DOHH2 (cell line): ENCODE results near the gene SDHB.

Experiments used
- H3F3A ChIP-seq: fragments of 200-600 bp; sonication (generic), shearing (Covaris generic); 2 replicates; pipeline ENCODE4 v1.6.0; 2016; ENCODE audit warnings: antibody characterized with exemption, mild to moderate bottlenecking; ENCODE audit not compliant: control insufficient read depth, insufficient read depth
- H3K27ac ChIP-seq: fragments of 200-600 bp; sonication (generic); 2 replicates; pipeline ENCODE4 v1.5.1; 2014; ENCODE audit warnings: low read depth, mild to moderate bottlenecking, low read length, moderate library complexity
- H3K27me3 ChIP-seq: fragments of 200-600 bp; sonication (generic); 2 replicates; pipeline ENCODE4 v1.6.1; 2014; ENCODE audit warnings: mild to moderate bottlenecking, low read length, mixed read lengths; ENCODE audit not compliant: control insufficient read depth
- H3K36me3 ChIP-seq: fragments of 200-600 bp; sonication (generic); 2 replicates; pipeline ENCODE4 v1.6.1; 2014; ENCODE audit warnings: mild to moderate bottlenecking, low read length, moderate library complexity, mixed read lengths; ENCODE audit not compliant: control insufficient read depth
- H3K4me1 ChIP-seq: fragments of 200-600 bp; sonication (generic); 2 replicates; pipeline ENCODE4 v1.6.1; 2014; ENCODE audit warnings: mild to moderate bottlenecking, low read length, mixed read lengths; ENCODE audit not compliant: control insufficient read depth
- H3K4me2 ChIP-seq: fragments of 200-600 bp; sonication (generic); 2 replicates; pipeline ENCODE4 v1.6.0; 2014; ENCODE audit warnings: mild to moderate bottlenecking, low read length, moderate library complexity
- H3K4me3 ChIP-seq: fragments of 200-600 bp; sonication (generic); 2 replicates; pipeline ENCODE4 v1.5.1; 2014; ENCODE audit warnings: mild to moderate bottlenecking, low read length, mixed read lengths
- H3K79me2 ChIP-seq: fragments of 200-600 bp; sonication (generic); 2 replicates; pipeline ENCODE4 v1.6.1; 2014; ENCODE audit warnings: mild to moderate bottlenecking, low read length, mixed read lengths; ENCODE audit not compliant: control insufficient read depth
- H3K9me2 ChIP-seq: fragments of 200-600 bp; sonication (generic); replicated peaks from 2 replicates; pipeline ENCODE4 v1.6.1; 2014; ENCODE audit warnings: mild to moderate bottlenecking, low read length, mixed read lengths; ENCODE audit not compliant: control insufficient read depth
- H3K9me3 ChIP-seq: fragments of 200-600 bp; sonication (generic); 2 replicates; pipeline ENCODE4 v1.6.1; 2014; ENCODE audit warnings: antibody characterized with exemption, low read length, mixed read lengths; ENCODE audit not compliant: control insufficient read depth, insufficient read depth
- H4K20me1 ChIP-seq: fragments of 200-600 bp; sonication (generic); 2 replicates; pipeline ENCODE4 v1.6.0; 2014; ENCODE audit warnings: low read depth, mild to moderate bottlenecking, antibody characterized with exemption, low read length, moderate library complexity; ENCODE audit not compliant: control insufficient read depth, insufficient read depth
- CTCF ChIP-seq: fragments of 200-600 bp; sonication (generic); IDR thresholded peaks from one replicate; pipeline ENCODE4 v1.5.1; 2014; ENCODE audit warnings: antibody characterized with exemption, mild to moderate bottlenecking, low read depth, low read length; ENCODE audit not compliant: poor library complexity, severe bottlenecking
- EZH2phosphoT487 ChIP-seq: fragments of 200-600 bp; sonication (generic); IDR thresholded peaks from 2 replicates; pipeline ENCODE4 v1.6.1; 2017; ENCODE audit warnings: borderline replicate concordance, mild to moderate bottlenecking, antibody characterized with exemption, low read length, moderate library complexity, mixed read lengths

Gene SDHB

GRCh38 chr1:17045150-17045549, 8.7 kb downstream of the SDHB start:
- Histone ChIP-seq H3K9me2 (no peaks in the 10 kb centered on the region), H3K4me1 (peaks cover 11% of the 10 kb centered on the region), H3K36me3 (peaks cover 50% of the 10 kb centered on the region), H3K27me3 (no peaks in the 10 kb centered on the region), H3K79me2 (peaks cover 49% of the 10 kb centered on the region), H3K27ac (no peak overlapping the region), H3F3A (peaks cover 3% of the 10 kb centered on the region; the same call in 1 of the 2 replicates), H3K4me3 (no peak overlapping the region), H3K9me3 (no peaks in the 10 kb centered on the region), H3K4me2 (no peak overlapping the region), H4K20me1 (no peaks in the 10 kb centered on the region)
- no peak for TF ChIP-seq EZH2phosphoT487
- no peak for TF ChIP-seq CTCF

- Histone ChIP-seq H3K4me1 (peaks cover 11% of the 10 kb centered on the region), H3K9me3 (no peaks in the 10 kb centered on the region), H3K79me2 (peaks cover 37% of the 10 kb centered on the region), H3K27ac (no peak overlapping the region), H3K36me3 (peaks cover 53% of the 10 kb centered on the region), H3K9me2 (no peaks in the 10 kb centered on the region), H4K20me1 (no peaks in the 10 kb centered on the region), H3K4me3 (no peak overlapping the region), H3K27me3 (no peaks in the 10 kb centered on the region), H3F3A (peaks cover 5% of the 10 kb centered on the region), H3K4me2 (no peak overlapping the region)
- TF ChIP-seq EZH2phosphoT487 (no peak), CTCF (no peak)
Observed at GRCh38 chr1:17043676-17044075, 10.2 kb downstream of the SDHB start.

GRCh38 chr1:17040135-17040534, 13.7 kb downstream of the SDHB start:
- peaks cover 53% of the 10 kb centered on the region for H3K36me3 ChIP-seq
- H3K4me1 ChIP-seq = no peaks in the 10 kb centered on the region
- no peaks in the 10 kb centered on the region for H4K20me1 ChIP-seq
- no peaks in the 10 kb centered on the region for H3K27me3 ChIP-seq
- no peak overlapping the region for H3K4me3 ChIP-seq
- no peak overlapping the region for H3K4me2 ChIP-seq
- no peak overlapping the region for H3K27ac ChIP-seq
- peaks cover 17% of the 10 kb centered on the region for H3K79me2 ChIP-seq
- peaks cover 2% of the 10 kb centered on the region for H3F3A ChIP-seq
- no peaks in the 10 kb centered on the region for H3K9me3 ChIP-seq
- TF ChIP-seq EZH2phosphoT487 = no peak
- no peak for TF ChIP-seq CTCF
- H3K9me2 ChIP-seq = no peaks in the 10 kb centered on the region

- H4K20me1 ChIP-seq = no peaks in the 10 kb centered on the region
- H3K4me1 ChIP-seq = no peaks in the 10 kb centered on the region
- H3K9me2 ChIP-seq = no peaks in the 10 kb centered on the region
- H3K27ac ChIP-seq = no peak overlapping the region
- H3F3A ChIP-seq = peaks cover 2% of the 10 kb centered on the region
- peaks cover 53% of the 10 kb centered on the region for H3K36me3 ChIP-seq
- no peak overlapping the region for H3K4me2 ChIP-seq
- no peak overlapping the region for H3K4me3 ChIP-seq
- H3K27me3 ChIP-seq = no peaks in the 10 kb centered on the region
- H3K79me2 ChIP-seq = peaks cover 15% of the 10 kb centered on the region
- no peaks in the 10 kb centered on the region for H3K9me3 ChIP-seq
- TF ChIP-seq EZH2phosphoT487 (no peak), CTCF (no peak)
Observed at GRCh38 chr1:17039522-17039921, 14.3 kb downstream of the SDHB start.
